Thyroid gland (tissue), 4 donors: ENCODE measurements around the gene CHST9.

ENCODE experiments used
- CTCF ChIP-seq, 6 experiments: fragments of 200-600 bp in 3 of 6; fragments of 450-650 bp in 3 of 6; sonication (generic) in 3 of 6; IDR thresholded peaks; one replicate each; pipeline ENCODE4 v1.5.1; 2016 to 2019; ENCODE audit warnings: antibody characterized with exemption in 6 of 6, mild to moderate bottlenecking in 2 of 6, inconsistent platforms in 1 of 6, moderate library complexity in 1 of 6
- POLR2A ChIP-seq, 2 donors: fragments of 450-650 bp; IDR thresholded peaks; one replicate each; pipeline ENCODE4 v1.6.1; 2017; ENCODE audit warnings: antibody characterized with exemption in 2 of 2, mild to moderate bottlenecking in 2 of 2, moderate library complexity in 1 of 2

GRCh38 chr18:27007880-27008279, 177.2 kb downstream of the CHST9 start:
- TF ChIP-seq CTCF (IDR thresholded peaks at IDR 0.05) = no peak
- no peak for TF ChIP-seq POLR2A (IDR thresholded peaks at IDR 0.05)
